GM21423 (cell line): ENCODE data around the gene MECP2.

Experiments used
- ATAC-seq: cut with Tn5 transposase; IDR thresholded peaks from one replicate; pipeline ENCODE4 v1.9.1; 2021; ENCODE audit warnings: mild to moderate bottlenecking, moderate library complexity; ENCODE audit not compliant: unreplicated experiment

Gene MECP2

GRCh38 chrX:154116426-154117211 is 19.1 kb upstream of the MECP2 start:
- ATAC-seq = no peak

- ATAC-seq = no peak
These were observed 18.2 kb upstream of the MECP2 start for GRCh38 chrX:154115750-154116149.

GRCh38 chrX:154115071-154115470 is 17.6 kb upstream of the MECP2 start:
- ATAC-seq = no peak

GRCh38 chrX:154114652-154115051 is 17.1 kb upstream of the MECP2 start:
- ATAC-seq = no peak

GRCh38 chrX:154113729-154114128 is 16.2 kb upstream of the MECP2 start:
- no peak for ATAC-seq

- ATAC-seq = no peak
These were observed 1.0 kb upstream of the MECP2 start for GRCh38 chrX:154098551-154098950.

- ATAC-seq = peak; percentile 41
These were observed 421 bp downstream of the MECP2 start for GRCh38 chrX:154097003-154097588.

- ATAC-seq = no peak
These were observed 1.1 kb downstream of the MECP2 start for GRCh38 chrX:154096140-154097002.

GRCh38 chrX:154094833-154095232 is 2.7 kb downstream of the MECP2 start:
- ATAC-seq = no peak

- no peak for ATAC-seq
These were observed 3.6 kb downstream of the MECP2 start for GRCh38 chrX:154093965-154094364.

GRCh38 chrX:154092371-154092770 is 5.1 kb downstream of the MECP2 start:
- no peak for ATAC-seq

- no peak for ATAC-seq
These were observed 5.8 kb downstream of the MECP2 start for GRCh38 chrX:154091678-154092077.

- no peak for ATAC-seq
These were observed 6.8 kb downstream of the MECP2 start for GRCh38 chrX:154090731-154091130.

GRCh38 chrX:154084449-154085300 is 12.8 kb downstream of the MECP2 start:
- no peak for ATAC-seq

- ATAC-seq = no peak
These were observed 14.4 kb downstream of the MECP2 start for GRCh38 chrX:154083126-154083517.

GRCh38 chrX:154082396-154083125 is 15.0 kb downstream of the MECP2 start:
- ATAC-seq = no peak

- ATAC-seq = no peak
These were observed 20.4 kb downstream of the MECP2 start for GRCh38 chrX:154077101-154077500.

- ATAC-seq = no peak
These were observed 23.3 kb downstream of the MECP2 start for GRCh38 chrX:154074199-154074598.

GRCh38 chrX:154072192-154072591 is 25.3 kb downstream of the MECP2 start:
- no peak for ATAC-seq

GRCh38 chrX:154068560-154068959 is 29.0 kb downstream of the MECP2 start:
- no peak for ATAC-seq
